Lung microvascular endothelial cell (primary cell): ENCODE results near the gene ADCY5. TPM values are rescaled to one million over a fixed set of nuclear protein-coding genes. Genes with fewer than 3 reads are reported as not detected.

ENCODE experiments used
- DNase-seq, 2 donors: peaks; one replicate each; pipeline versions ENCODE4 v3.0.0 to v3.0.0-alpha.2; 2010; ENCODE audit warnings: low read depth in 2 of 2
- total RNA-seq: library from RNA; depleted of rRNA; stranded (reverse); fragments of >200 nt; gene quantifications from 2 replicates; pipeline ENCODE4 v1.2.1, GENCODE V29; 2014

ADCY5 gene
- total RNA-seq, 1 donor from 2014 or later: 1.4 TPM

GRCh38 chr3:123406598-123406997, 42.3 kb downstream of the ADCY5 start:
- no peak for DNase-seq

- no peak for DNase-seq
Observed at GRCh38 chr3:123405936-123406510, 42.9 kb downstream of the ADCY5 start.

- DNase-seq: no peak
Observed at GRCh38 chr3:123405021-123405420, 43.9 kb downstream of the ADCY5 start.

- DNase-seq: no peak
Observed at GRCh38 chr3:123404391-123404790, 44.5 kb downstream of the ADCY5 start.

- no peak for DNase-seq
Observed at GRCh38 chr3:123401836-123402530, 46.9 kb downstream of the ADCY5 start.

DNA sequence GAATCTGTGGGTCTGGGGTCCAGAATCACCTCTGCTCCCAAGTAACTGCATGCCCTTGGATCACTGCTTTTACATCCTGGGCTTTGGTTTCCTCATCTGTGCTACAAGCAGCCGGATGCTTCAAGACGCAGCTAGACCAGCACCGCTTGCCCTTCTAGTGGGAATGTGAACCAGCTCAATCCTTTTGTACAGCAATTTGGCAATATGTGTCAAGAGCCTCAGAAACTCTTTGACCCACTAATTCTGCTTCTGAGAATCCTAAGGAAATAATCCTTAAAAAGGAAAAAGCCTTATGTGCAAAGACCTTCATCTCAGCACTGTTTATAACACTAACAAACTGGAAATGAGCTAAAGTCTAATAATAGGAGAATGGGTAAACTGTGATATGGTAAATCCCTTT, 48.7 kb downstream of the ADCY5 start:
- no peak for DNase-seq

DNA sequence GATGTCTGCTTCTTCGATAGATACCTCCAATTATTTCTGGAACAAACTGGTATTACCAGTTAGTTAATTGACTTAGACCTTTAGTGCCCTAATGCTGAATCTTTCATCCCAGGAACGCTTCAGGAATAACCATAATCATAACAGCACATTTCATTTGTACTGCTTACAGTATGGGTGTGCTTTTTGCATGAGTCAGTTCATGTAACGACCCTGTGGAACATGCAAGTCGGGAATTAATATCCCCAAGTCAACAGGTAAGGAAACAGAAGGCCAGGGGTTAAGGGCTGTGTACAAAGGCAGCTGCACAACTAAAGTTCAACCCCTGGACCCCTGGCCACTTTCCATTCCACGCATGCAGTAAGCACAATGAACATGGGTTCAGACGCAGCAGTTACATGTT, 49.2 kb downstream of the ADCY5 start:
- DNase-seq: no peak

DNA sequence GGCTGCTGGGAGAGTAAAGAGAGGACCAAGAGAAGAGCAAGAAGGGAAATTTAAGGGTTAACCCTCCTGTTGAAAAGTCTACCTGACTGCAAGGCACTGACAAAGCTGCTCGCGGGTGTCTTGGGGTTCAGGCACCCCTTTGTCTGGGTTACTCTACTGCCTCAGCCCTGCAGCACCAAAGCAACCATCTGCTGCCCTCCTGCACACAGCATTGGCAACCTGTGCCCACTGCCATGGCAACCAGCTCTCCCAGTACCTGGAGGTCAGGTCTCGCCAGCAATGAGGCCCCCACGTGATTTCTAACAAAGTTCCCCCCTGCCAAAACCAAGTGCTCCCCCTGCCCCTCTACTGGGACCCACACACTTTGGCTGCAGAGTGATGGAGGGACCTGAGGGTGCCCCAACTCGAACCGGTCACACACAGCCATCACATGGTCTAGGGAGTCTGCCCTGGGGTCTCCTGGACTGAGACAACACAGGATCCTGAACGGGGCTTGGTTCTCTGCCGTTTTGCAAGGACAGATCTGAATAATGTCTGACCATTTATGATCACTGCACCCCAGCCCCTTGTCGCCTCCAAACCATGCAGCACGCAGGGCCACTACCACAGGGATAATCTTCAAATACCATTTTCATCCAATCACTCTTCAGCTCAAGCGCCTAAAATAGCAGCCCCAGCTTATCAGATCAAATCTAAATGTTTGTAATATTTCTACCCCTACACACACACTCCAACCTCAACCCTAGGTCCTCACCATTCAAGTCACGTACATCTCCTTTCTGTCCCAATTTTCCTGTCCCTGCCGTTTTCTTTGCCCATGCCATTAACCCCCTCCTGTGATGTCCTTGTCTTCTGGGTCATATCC, 50.7 kb downstream of the ADCY5 start:
- no peak for DNase-seq

GRCh38 chr3:123397050-123397590, 51.8 kb downstream of the ADCY5 start:
- no peak for DNase-seq

GRCh38 chr3:123396171-123397049, 52.5 kb downstream of the ADCY5 start:
- no peak for DNase-seq

GRCh38 chr3:123395235-123395634, 53.7 kb downstream of the ADCY5 start:
- DNase-seq: no peak

- DNase-seq: no peak
Observed at GRCh38 chr3:123394391-123395020, 54.4 kb downstream of the ADCY5 start.

DNA sequence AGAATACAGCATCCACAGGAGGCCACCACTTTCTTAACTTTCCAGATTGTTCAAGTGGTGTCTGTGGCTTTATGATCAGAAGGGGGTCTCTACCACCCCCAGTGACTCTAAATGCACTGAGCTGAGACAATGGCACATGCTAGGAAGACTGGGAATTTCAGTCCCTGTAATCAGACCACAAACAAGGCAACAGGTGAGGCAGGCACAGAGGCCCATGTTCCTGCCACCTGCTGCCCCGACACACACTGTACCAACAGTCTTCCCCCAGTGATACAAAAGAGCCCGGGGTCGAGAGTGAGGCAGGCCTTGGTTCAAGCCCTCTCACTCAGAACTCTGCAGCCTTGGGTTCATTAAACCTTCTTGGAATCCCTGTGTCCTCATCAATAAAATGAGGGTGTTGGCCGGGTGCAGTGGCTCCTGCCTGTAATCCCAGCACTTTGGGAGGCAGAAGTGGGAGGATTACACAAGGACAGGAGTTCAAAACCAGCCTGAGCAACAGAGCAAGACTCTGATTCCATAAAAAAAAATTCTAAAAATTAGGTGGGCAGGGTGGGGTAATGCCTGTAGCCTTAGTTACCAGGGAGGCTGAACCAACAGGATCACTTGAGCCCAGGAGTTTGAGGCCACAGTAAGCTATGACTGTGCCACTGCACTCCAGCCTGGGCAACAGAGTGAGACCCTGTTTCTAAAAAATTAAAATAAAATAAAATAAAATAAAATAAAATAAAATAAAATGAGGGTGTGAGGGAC, 55.8 kb downstream of the ADCY5 start:
- no peak for DNase-seq

DNA sequence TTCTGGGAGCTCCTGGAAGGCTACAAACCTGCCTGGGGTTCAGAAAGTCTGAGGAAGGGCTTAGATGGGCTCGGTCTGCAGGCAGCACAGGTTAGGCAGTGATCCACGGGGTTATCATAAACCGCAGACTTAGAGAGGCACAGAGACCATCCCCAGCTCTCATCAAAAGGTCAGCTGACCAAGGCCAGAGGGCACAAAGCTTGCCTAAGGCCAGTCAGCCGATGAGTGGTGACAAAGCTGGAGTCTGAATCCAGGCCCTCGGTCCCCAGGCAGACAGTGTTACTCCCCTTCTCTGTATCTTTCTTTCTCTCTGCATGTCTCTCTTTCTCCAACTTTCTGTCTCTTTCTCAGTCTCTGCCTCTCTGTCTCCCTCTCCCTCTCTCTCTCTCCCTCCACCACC, 56.5 kb downstream of the ADCY5 start:
- DNase-seq: no peak

GRCh38 chr3:123390865-123391600, 57.9 kb downstream of the ADCY5 start:
- no peak for DNase-seq

DNA sequence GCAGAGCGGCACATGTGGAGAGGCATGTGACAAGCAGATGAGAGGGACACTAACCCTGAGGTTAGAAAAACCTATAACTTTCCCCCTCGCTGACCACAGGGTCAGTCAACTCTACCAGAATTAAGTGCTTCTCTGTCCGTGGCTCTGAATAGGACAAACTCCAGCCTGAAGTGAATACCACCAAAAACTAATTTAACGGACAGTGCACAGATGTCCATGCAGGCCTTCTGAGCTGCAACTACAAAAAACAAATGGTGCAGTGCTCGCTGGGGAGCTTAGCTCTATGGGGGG, 59.3 kb downstream of the ADCY5 start:
- DNase-seq: no peak

DNA sequence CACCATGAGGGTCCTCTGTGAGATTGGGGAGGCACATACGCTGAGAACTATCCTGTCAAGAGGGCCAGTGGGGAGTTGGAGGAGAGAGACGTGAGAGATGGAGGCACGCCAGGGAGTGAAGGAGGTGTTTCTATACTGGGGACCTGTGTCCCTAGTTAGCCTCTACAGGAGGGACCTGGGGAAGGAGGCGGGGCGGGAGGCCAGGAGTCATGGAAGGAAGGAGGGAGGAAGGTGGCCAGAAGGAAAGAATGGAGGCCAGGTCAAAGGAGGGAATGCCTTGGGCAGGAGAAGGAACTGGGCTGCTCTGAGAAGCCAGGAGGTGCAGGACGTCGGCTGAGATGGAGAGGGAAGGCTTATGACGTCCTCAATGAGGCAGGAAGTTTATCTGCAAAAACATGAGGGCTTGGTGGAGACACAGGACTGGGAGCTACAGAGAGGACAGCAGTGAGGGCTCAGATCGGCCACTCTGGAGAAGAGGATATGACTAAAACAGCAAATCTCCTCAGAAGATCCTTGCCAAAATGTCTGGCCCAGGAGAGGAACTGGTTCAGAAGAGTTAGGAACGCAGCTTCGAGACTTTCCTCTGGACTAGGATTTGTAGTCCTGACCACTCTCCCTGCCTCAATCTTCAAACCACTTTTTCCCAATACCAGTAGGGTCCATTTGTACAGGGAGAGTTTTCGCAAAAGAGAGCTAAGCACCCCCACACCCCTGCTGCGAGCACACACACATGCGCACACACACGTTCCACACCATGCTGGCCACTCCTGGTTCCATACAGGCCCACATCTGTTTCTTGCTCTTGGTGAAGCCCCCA, 59.9 kb downstream of the ADCY5 start:
- no peak for DNase-seq

- DNase-seq: no peak
Observed at GRCh38 chr3:123388042-123388441, 60.8 kb downstream of the ADCY5 start.

GRCh38 chr3:123387532-123387931, 61.4 kb downstream of the ADCY5 start:
- no peak for DNase-seq
